Lung (tissue), 12 donors: ENCODE measurements around the gene SENP6. TPM values are rescaled to one million over a fixed set of nuclear protein-coding genes. Genes with fewer than 3 reads are reported as not detected.
"Not testable (repeated sequence)": the region's sequence is repeated elsewhere in the genome, so short reads cannot be mapped to it uniquely, and the experiment has no call there.

Experiments
- ATAC-seq: fragments of 200-7000 bp; cut with Tn5 transposase; one replicate; pipeline ENCODE4 v1.9.1; 2020; ENCODE audit warnings: moderate number of reproducible peaks; ENCODE audit not compliant: insufficient read depth, low FRiP score
- DNase-seq, 3 donors: peaks; one replicate each; pipeline ENCODE4 v3.0.0-alpha.2; 2013 to 2017
- H3K27ac ChIP-seq, 2 donors: one replicate each; pipeline ENCODE4 v1.5.1; 2013; ENCODE audit warnings: mild to moderate bottlenecking in 2 of 2, moderate library complexity in 2 of 2, control low read depth in 1 of 2, inconsistent platforms in 1 of 2, low read depth in 1 of 2, low read length in 1 of 2
- H3K27me3 ChIP-seq, 3 donors: one replicate each; pipeline ENCODE4 v1.5.1; 2013; ENCODE audit warnings: low read length in 2 of 3; ENCODE audit not compliant: control insufficient read depth in 3 of 3, insufficient read depth in 3 of 3
- H3K36me3 ChIP-seq, 4 donors: one replicate each; pipeline ENCODE4 v1.5.1; 2013; ENCODE audit warnings: low read length in 4 of 4, mild to moderate bottlenecking in 1 of 4, moderate library complexity in 1 of 4; ENCODE audit not compliant: control insufficient read depth in 4 of 4, insufficient read depth in 4 of 4
- H3K4me1 ChIP-seq, 5 donors: one replicate each; pipeline ENCODE4 v1.5.1; 2013; ENCODE audit warnings: low read length in 5 of 5, mild to moderate bottlenecking in 2 of 5, moderate library complexity in 1 of 5; ENCODE audit not compliant: control insufficient read depth in 5 of 5, insufficient read depth in 5 of 5
- H3K4me3 ChIP-seq: one replicate; pipeline ENCODE4 v1.5.1; 2013; ENCODE audit warnings: mild to moderate bottlenecking, control low read depth, moderate library complexity
- H3K9ac ChIP-seq, 2 donors: one replicate each; pipeline ENCODE4 v1.5.1; 2013; ENCODE audit warnings: low read length in 2 of 2, control low read depth in 1 of 2; ENCODE audit not compliant: insufficient read depth in 1 of 2
- H3K9me3 ChIP-seq, 4 donors: one replicate each; pipeline ENCODE4 v1.5.1; 2013; ENCODE audit warnings: low read length in 3 of 4, mild to moderate bottlenecking in 1 of 4, moderate library complexity in 1 of 4; ENCODE audit not compliant: control insufficient read depth in 4 of 4, insufficient read depth in 3 of 4
- WGBS, 2 donors: extraction: QIAGEN DNeasy Blood & Tissue Kit; methylation state at CpG; one replicate each; pipeline ENCODE4 v1.1.7; 2013; 5-methylcytosine and 5-hydroxymethylcytosine counted together
- polyA plus RNA-seq, 2 donors: library from polyadenylated mRNA; stranded (reverse); fragments of 200-250 nt; gene quantifications; one replicate each; pipeline ENCODE4 v1.2.1, GENCODE V29; 2013
- total RNA-seq, 2 donors: library from RNA; depleted of rRNA in 1 of 2; stranded (reverse); fragments of >200 nt in 1 of 2; gene quantifications; one replicate each; pipeline ENCODE4 v1.2.1, GENCODE V29; 2014 to 2021
- TF ChIP-seq, protein P1 (sequence below): IDR thresholded peaks from 2 replicates; pipeline ENCODE4 v1.5.1; 2012; ENCODE audit warnings: mild to moderate bottlenecking; ENCODE audit errors: control extremely low read depth, extremely low read depth
- donor health status: control.
- donor health status: control.
- donor health status: Bipolar disorder and iron deficiency.
- donor health status: healthy.
- donor health status: DM: yes; HTN: yes; CAD: no.

The SENP6 gene
- total and polyA plus RNA-seq, 4 donors: 28.0 to 209 (median 62.8) TPM

DNA sequence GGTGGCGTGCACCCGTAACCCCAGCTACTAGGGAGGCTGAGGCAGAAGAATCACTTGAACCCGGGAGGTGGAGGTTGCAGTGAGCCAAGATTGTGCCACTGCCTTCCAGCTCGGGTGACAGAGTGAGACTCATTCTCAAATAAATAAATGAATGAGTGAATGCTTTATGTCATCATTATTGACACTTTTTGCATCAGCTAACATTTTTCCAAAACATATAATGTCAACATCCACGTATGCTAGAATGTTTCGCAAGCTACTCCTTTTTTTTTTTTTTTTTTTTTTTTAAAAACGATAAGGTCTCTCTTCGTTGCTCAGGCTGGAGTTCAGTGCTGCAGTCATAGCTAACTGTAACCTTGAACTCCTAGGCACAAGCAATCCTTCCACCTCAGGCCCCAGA, 72.2 kb downstream of the SENP6 start:
- H3K4me1 ChIP-seq: no peaks in the 10 kb centered on the region
- H3K4me3 ChIP-seq: no peak overlapping the region
- ATAC-seq (no peak), DNase-seq (no peak)
- TF ChIP-seq, protein P1, sequence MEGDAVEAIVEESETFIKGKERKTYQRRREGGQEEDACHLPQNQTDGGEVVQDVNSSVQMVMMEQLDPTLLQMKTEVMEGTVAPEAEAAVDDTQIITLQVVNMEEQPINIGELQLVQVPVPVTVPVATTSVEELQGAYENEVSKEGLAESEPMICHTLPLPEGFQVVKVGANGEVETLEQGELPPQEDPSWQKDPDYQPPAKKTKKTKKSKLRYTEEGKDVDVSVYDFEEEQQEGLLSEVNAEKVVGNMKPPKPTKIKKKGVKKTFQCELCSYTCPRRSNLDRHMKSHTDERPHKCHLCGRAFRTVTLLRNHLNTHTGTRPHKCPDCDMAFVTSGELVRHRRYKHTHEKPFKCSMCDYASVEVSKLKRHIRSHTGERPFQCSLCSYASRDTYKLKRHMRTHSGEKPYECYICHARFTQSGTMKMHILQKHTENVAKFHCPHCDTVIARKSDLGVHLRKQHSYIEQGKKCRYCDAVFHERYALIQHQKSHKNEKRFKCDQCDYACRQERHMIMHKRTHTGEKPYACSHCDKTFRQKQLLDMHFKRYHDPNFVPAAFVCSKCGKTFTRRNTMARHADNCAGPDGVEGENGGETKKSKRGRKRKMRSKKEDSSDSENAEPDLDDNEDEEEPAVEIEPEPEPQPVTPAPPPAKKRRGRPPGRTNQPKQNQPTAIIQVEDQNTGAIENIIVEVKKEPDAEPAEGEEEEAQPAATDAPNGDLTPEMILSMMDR: no peak
- no peaks in the 10 kb centered on the region for H3K9me3 ChIP-seq
- H3K36me3 ChIP-seq: peaks cover 8 to 35% (median 14%) of the 10 kb centered on the region in 4 donors
- no peak overlapping the region for H3K27ac ChIP-seq
- whole genome bisulfite sequencing, 2 donors: 76 to 89% methylated on average over 8 of the region's 8 CpGs
- H3K27me3 ChIP-seq: no peaks in the 10 kb centered on the region
- H3K9ac ChIP-seq: no peak overlapping the region

DNA sequence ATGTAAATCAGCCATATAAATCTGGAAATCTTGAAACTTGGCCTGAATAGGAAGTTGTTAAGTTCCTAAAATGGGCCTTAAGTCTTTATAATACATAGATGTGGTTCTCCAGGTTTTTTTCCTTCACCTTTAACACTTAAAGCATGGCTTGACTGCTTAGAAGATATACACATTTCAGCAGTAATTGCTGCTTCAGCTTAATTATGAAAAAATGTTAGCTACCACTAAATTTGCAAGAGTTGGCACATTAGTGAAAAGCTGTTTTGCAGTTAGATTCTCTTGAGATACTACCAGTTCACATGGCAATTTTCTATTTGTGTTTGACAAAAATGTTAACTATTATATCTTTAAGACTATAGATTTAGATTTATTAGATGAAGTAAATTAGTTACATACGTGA, 74.7 kb downstream of the SENP6 start:
- no peaks in the 10 kb centered on the region for H3K9me3 ChIP-seq
- H3K4me3 ChIP-seq: no peak overlapping the region
- no peak for DNase-seq
- TF ChIP-seq, protein P1: no peak
- H3K9ac ChIP-seq: no peak overlapping the region
- peaks cover 17 to 42% (median 30%) of the 10 kb centered on the region in 4 donors for H3K36me3 ChIP-seq
- ATAC-seq: no peak
- H3K4me1 ChIP-seq: no peaks in the 10 kb centered on the region
- H3K27ac ChIP-seq: no peak overlapping the region
- WGBS, 2 donors: 93 to 95% methylated on average over 1 of the region's 1 CpG
- no peaks in the 10 kb centered on the region for H3K27me3 ChIP-seq

DNA sequence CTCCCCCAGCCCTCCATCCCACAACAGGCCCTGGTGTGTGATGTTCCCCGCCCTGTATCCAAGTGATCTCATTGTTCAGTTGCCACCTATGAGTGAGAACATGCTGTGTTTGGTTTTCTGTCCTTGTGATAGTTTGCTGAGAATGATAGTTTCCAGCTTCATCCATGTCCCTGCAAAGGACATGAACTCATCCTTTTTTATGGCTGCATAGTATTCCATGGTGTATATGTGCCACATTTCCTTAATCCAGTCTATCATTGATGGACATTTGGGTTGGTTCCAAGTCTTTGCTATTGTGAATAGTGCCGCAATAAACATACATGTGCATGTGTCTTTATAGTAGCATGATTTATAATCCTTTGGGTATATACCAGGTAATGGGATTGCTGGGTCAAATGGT, 80.9 kb downstream of the SENP6 start:
- H3K9ac ChIP-seq, ATAC-seq, H3K4me3 ChIP-seq, H3K27me3 ChIP-seq, DNase-seq, H3K27ac ChIP-seq, H3K9me3 ChIP-seq, H3K4me1 ChIP-seq: not testable (repeated sequence)
- H3K36me3 ChIP-seq: peaks cover 17 to 42% (median 30%) of the 10 kb centered on the region in 4 donors
- 93 to 100% methylated on average over 1 of the region's 2 CpGs for WGBS, 2 donors

DNA sequence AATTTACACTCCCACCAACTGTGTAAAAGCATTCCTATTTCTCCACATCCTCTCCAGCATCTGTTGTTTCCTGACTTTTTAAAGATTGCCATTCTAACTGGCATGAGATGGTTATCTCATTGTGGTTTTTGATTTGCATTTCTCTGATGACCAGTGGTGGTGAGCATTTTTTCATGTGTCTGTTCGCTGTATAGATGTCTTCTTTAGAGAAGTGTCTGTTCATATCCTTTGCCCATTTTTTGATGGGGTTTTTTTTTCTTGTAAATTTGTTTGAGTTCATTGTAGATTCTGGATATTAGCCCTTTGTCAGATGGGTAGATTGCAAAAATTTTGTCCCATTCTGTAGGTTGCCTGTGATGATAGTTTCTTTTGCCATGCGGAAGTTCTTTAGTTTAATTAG, 81.3 kb downstream of the SENP6 start:
- H3K4me3 ChIP-seq, H3K9me3 ChIP-seq, ATAC-seq, H3K27ac ChIP-seq, H3K9ac ChIP-seq, H3K27me3 ChIP-seq, DNase-seq, H3K4me1 ChIP-seq: not testable (repeated sequence)
- H3K36me3 ChIP-seq: peaks cover 15 to 38% (median 28%) of the 10 kb centered on the region in 4 donors
- 97 to 99% methylated on average over 2 of the region's 2 CpGs for WGBS, 2 donors

DNA sequence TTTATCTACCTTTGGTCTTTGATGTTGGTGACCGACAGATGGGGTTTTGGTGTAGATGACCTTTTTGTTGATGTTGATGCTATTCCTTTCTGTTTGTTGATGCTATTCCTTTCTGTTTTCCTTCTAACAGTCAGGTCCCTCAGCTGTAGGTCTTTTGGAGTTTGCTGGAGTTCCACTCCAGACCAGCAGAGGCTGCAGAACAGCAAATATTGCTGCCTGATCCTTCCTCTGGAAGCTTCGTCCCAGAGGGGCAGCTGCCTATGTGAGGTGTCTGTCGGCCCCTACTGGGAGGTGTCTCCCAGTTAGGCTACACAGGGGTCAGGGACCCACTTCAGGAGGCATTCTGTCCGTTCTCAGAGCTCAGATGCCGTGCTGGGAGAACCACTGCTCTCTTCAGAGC, 85.9 kb downstream of the SENP6 start:
- not testable (repeated sequence) for H3K27ac ChIP-seq, H3K4me1 ChIP-seq, DNase-seq, H3K9me3 ChIP-seq, H3K4me3 ChIP-seq, H3K27me3 ChIP-seq, ATAC-seq, H3K9ac ChIP-seq
- peaks cover 6 to 23% (median 12%) of the 10 kb centered on the region in 4 donors for H3K36me3 ChIP-seq
- 94 to 96% methylated on average over 5 of the region's 5 CpGs for WGBS, 2 donors

DNA sequence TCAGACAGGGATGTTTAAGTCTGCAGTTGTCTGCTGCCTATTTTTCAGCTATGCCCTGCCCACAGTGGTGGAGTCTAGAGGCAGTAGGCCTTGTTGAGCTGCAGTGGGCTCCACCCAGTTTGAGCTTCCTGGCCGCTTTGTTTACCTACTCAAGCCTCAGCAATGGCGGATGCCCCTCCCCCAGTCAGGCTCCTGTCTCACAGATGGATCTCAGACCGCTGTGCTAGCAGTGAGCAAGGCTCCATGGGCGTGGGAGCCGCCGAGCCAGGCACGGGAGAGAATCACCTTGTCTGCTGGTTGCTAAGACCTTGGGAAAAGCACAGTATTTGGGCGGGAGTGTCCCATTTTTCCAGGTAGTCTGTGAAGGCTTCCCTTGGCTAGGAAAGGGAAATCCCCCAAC, 86.3 kb downstream of the SENP6 start:
- not testable (repeated sequence) for DNase-seq, H3K4me1 ChIP-seq, ATAC-seq, H3K4me3 ChIP-seq, H3K27ac ChIP-seq, H3K9ac ChIP-seq, H3K27me3 ChIP-seq, H3K9me3 ChIP-seq
- H3K36me3 ChIP-seq: peaks cover 6 to 24% (median 12%) of the 10 kb centered on the region in 4 donors
- WGBS, 2 donors: 95 to 96% methylated on average over 8 of the region's 8 CpGs
